H1 (cell line): ENCODE measurements around the gene JPT1. TPM values are rescaled to one million over a fixed set of nuclear protein-coding genes. Genes with fewer than 3 reads are reported as not detected.

ENCODE experiments used
- MAX ChIP-seq: IDR thresholded peaks from 2 replicates; pipeline ENCODE4 v1.6.1; 2012; ENCODE audit warnings: inconsistent platforms
- polyA plus RNA-seq, 7 experiments: library from polyadenylated mRNA; depleted of rRNA in 3 of 7; stranded (reverse) in 5 of 7; unstranded in 2 of 7; fragments of >200 nt in 5 of 7; fragments of 200-250 nt in 2 of 7; gene quantifications; 1 replicate in 5 of 7; 2 replicates in 1 of 7; 4 replicates in 1 of 7; pipeline versions ENCODE4 v1.2.1 to v1.2.3, GENCODE V29; 2011 to 2013; ENCODE audit warnings: missing spikeins in 2 of 7, mixed read lengths in 2 of 7
- total RNA-seq: library from RNA; stranded (reverse); fragmentation: NEBNext Ultra II Directional; extraction: Animal tissue kit (Norgen Biotek cat#: 25700); gene quantifications from 2 replicates; pipeline ENCODE4 v1.2.1, GENCODE V29; 2021

JPT1 gene
- total and polyA plus RNA-seq, 2 of the 8 experiments (the other 6 are each of a cell fraction or from before 2014, with no cell fraction given), result 154 to 369 TPM

- peak; percentile 69 for TF ChIP-seq MAX
Measured at GRCh38 chr17:75152922-75153779, 1.2 kb downstream of the JPT1 start (continued).
